A549 (cell line): ENCODE results near the gene UACA. TPM values are rescaled to one million over a fixed set of nuclear protein-coding genes. Genes with fewer than 3 reads are reported as not detected.

Experiments used
- ATAC-seq, 2 experiments: fragments of 200-7000 bp in 1 of 2; fragments of >200 bp in 1 of 2; cut with Nextera tagmentation in 1 of 2; cut with Tn5 transposase in 1 of 2; 3 replicates each; pipeline versions ENCODE4 v1.8.0 to v1.9.1; 2018 to 2020; ENCODE audit warnings: mild to moderate bottlenecking in 1 of 2, moderate library complexity in 1 of 2
- CTCF ChIA-PET: fragments of 300-600 bp; sonication (Branson Sonifier 250); formaldehyde crosslinking; extraction: SDS; loops from one replicate; lab custom pipeline; 2021; ENCODE audit warnings: antibody characterized with exemption, inconsistent platforms; lab: Yijun Ruan, JAX
- POLR2A ChIA-PET: fragments of 350-600 bp; formaldehyde crosslinking; extraction: SDS; loops from one replicate; lab custom pipeline; 2021; ENCODE audit warnings: antibody characterized with exemption, inconsistent platforms; lab: Yijun Ruan, JAX
- DNase-seq, 2 experiments: peaks; one replicate each; pipeline versions ENCODE4 v3.0.0 to v3.0.0-alpha.2; 2011 to 2016; ENCODE audit warnings: low read depth in 1 of 2, low spot score in 1 of 2
- FAIRE-seq: peaks from 2 replicates; lab custom pipeline; 2011; peaks lifted over from hg19 to GRCh38; lab: Jason Lieb, UNC
- H3K27ac ChIP-seq, 2 experiments: fragments of >200 bp; sonication (Bioruptor Twin); formaldehyde crosslinking; 3 replicates each; pipeline ENCODE4 v1.5.1; 2016 to 2017
- H3K4me1 ChIP-seq: fragments of >200 bp; sonication (Bioruptor Twin); formaldehyde crosslinking; 3 replicates; pipeline ENCODE4 v1.6.1; 2016
- H3K4me2 ChIP-seq: fragments of >200 bp; sonication (Bioruptor Twin); formaldehyde crosslinking; 3 replicates; pipeline ENCODE4 v1.6.1; 2016
- H3K4me3 ChIP-seq: fragments of >200 bp; sonication (Bioruptor Twin); formaldehyde crosslinking; 3 replicates; pipeline ENCODE4 v1.5.1; 2016
- H3K9me3 ChIP-seq: fragments of >200 bp; sonication (Bioruptor Twin); formaldehyde crosslinking; 3 replicates; pipeline ENCODE4 v1.6.1; 2016
- CEBPB ChIP-seq, 2 experiments: fragments of >200 bp in 1 of 2; sonication (Bioruptor Twin) in 1 of 2; formaldehyde crosslinking in 1 of 2; IDR thresholded peaks; 2 replicates each; pipeline ENCODE4 v1.6.1; 2012 to 2016
- EHF ChIP-seq: fragments of 250-450 bp; sonication (Bioruptor Pico); IDR thresholded peaks from 2 replicates; pipeline ENCODE4 v1.5.0; 2020; ENCODE audit warnings: mild to moderate bottlenecking
- EHMT2 ChIP-seq: fragments of 200-600 bp; sonication (generic); IDR thresholded peaks from 2 replicates; pipeline ENCODE4 v1.6.1; 2016; ENCODE audit warnings: antibody characterized with exemption, low read depth, mild to moderate bottlenecking, moderate library complexity
- EP300 ChIP-seq, 2 experiments: fragments of >200 bp; sonication (Bioruptor Twin); formaldehyde crosslinking; IDR thresholded peaks; 2 replicates in 1 of 2; 3 replicates in 1 of 2; pipeline ENCODE4 v1.6.1; 2016 to 2017
- FOSL2 ChIP-seq, 2 experiments: fragments of 450-650 bp in 1 of 2; fragments of >200 bp in 1 of 2; sonication (Bioruptor Twin) in 1 of 2; formaldehyde crosslinking; IDR thresholded peaks; 2 replicates each; pipeline versions ENCODE4 v1.5.0 to v1.6.1; 2016 to 2020; ENCODE audit warnings: mild to moderate bottlenecking in 1 of 2, moderate library complexity in 1 of 2
- HOXB5 ChIP-seq: fragments of 250-450 bp; sonication (Bioruptor Pico); IDR thresholded peaks from 2 replicates; pipeline ENCODE4 v1.5.0; 2020; ENCODE audit warnings: mild to moderate bottlenecking, moderate library complexity
- JUNB ChIP-seq: fragments of >200 bp; sonication (Bioruptor Twin); formaldehyde crosslinking; IDR thresholded peaks from 2 replicates; pipeline ENCODE4 v1.6.1; 2016
- MAFK ChIP-seq: fragments of 450-650 bp; IDR thresholded peaks from 2 replicates; pipeline ENCODE4 v1.6.1; 2014; ENCODE audit not compliant: partially characterized antibody
- MAX ChIP-seq: IDR thresholded peaks from 2 replicates; pipeline ENCODE4 v1.6.1; 2012
- RNF2 ChIP-seq: fragments of 200-600 bp; sonication (generic); IDR thresholded peaks from 2 replicates; pipeline ENCODE4 v1.6.1; 2016; ENCODE audit warnings: low read depth, mild to moderate bottlenecking, antibody characterized with exemption, moderate library complexity, borderline replicate concordance
- ZC3H11A ChIP-seq: fragments of 450-650 bp; IDR thresholded peaks from 2 replicates; pipeline ENCODE4 v1.6.1; 2014; ENCODE audit warnings: antibody characterized with exemption, mild to moderate bottlenecking
- ZNF302 ChIP-seq: fragments of 250-450 bp; sonication (Bioruptor Pico); IDR thresholded peaks from 2 replicates; pipeline ENCODE4 v1.9.0; 2021; ENCODE audit warnings: inconsistent platforms, mild to moderate bottlenecking, moderate library complexity
- WGBS: methylation state at CpG from one replicate; pipeline ENCODE4 v1.1.6; 2017; ENCODE audit errors: missing lambda C conversion rate; 5-methylcytosine and 5-hydroxymethylcytosine counted together
- polyA plus RNA-seq, 4 experiments: library from polyadenylated mRNA; depleted of rRNA in 3 of 4; stranded (reverse); fragments of >200 nt; fragmentation: RNase III in 1 of 4; extraction: RNeasy Plus Mini Kit Qiagen cat#74134 plus additional on column Dnase treatment in 1 of 4; gene quantifications; 2 replicates in 3 of 4; 3 replicates in 1 of 4; pipeline ENCODE4 v1.2.3, GENCODE V29; 2011 to 2017
- TF ChIP-seq, protein P1 (sequence below): fragments of 150-350 bp; IDR thresholded peaks from 2 replicates; pipeline ENCODE4 v1.6.1; 2014; ENCODE audit warnings: low read depth, mild to moderate bottlenecking, low read length
- TF ChIP-seq, protein P2 (sequence below): fragments of 200-600 bp; sonication (generic); IDR thresholded peaks from 2 replicates; pipeline ENCODE4 v1.6.1; 2016; ENCODE audit warnings: antibody characterized with exemption, mild to moderate bottlenecking, moderate library complexity

Gene UACA
- polyA plus RNA-seq, 2 of the 4 experiments (the other 2 are of a cell fraction), result 31.9 to 80.4 TPM

DNA sequence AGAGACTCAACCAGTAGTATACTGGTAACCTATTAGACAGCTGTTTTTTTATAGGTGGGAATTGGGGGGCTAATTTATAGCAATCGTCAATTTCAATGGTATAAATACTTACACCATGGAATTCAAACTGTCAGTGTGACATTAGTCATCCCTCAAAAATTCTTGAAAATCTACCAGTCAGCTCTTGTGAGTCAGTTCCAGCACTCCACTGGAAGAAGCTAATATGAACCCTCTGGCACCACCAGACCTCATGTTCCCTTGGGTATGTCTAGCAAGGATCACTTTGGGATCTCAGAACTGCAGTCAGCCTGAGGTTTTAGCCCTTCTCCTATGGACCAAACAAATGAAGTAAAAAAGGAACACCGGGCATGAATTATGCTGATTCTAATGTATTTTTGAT, 11.8 kb upstream of the UACA start:
- FAIRE-seq, result no peak
- peak in 1 of 2 experiments; percentile 54; a peak in 3 of 6 replicates for ATAC-seq

GRCh38 chr15:70772402-70772801, 9.0 kb upstream of the UACA start:
- FAIRE-seq, result no peak
- CTCF ChIA-PET, result interaction anchor here (1.3 to 4.9 kb wide), 5 partner anchors 15 to 102 kb away, joined by 3 to 36 read pairs (median 5); no protein-coding TSS in a partner anchor
- no peak for ATAC-seq
- DNase-seq, result no peak
- POLR2A ChIA-PET, result no interaction called here
- Histone ChIP-seq H3K4me3 (no peak overlapping the region), H3K4me2 (no peak overlapping the region), H3K27ac (no peak overlapping the region), H3K4me1 (peaks cover 24% of the 10 kb centered on the region), H3K9me3 (no peaks in the 10 kb centered on the region)
- WGBS, result 89% methylated on average over 3 of the region's 3 CpGs
- TF ChIP-seq ZC3H11A, result no peak
- no peak for TF ChIP-seq ZNF302 (CRISPR knock-in tag)
- no peak for TF ChIP-seq RNF2
- no peak for TF ChIP-seq JUNB
- TF ChIP-seq HOXB5, result no peak
- no peak for TF ChIP-seq CEBPB (IDR thresholded peaks at IDR 0.05)
- TF ChIP-seq EP300 (IDR thresholded peaks at IDR 0.05), result no peak
- no peak for TF ChIP-seq EHMT2
- TF ChIP-seq MAFK, result no peak
- TF ChIP-seq, protein P1, sequence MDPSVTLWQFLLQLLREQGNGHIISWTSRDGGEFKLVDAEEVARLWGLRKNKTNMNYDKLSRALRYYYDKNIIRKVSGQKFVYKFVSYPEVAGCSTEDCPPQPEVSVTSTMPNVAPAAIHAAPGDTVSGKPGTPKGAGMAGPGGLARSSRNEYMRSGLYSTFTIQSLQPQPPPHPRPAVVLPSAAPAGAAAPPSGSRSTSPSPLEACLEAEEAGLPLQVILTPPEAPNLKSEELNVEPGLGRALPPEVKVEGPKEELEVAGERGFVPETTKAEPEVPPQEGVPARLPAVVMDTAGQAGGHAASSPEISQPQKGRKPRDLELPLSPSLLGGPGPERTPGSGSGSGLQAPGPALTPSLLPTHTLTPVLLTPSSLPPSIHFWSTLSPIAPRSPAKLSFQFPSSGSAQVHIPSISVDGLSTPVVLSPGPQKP, result no peak

More for the DNA sequence above, 11.8 kb upstream of the UACA start:
- no peaks in the 10 kb centered on the region for H3K9me3 ChIP-seq
- TF ChIP-seq FOSL2 (IDR thresholded peaks at IDR 0.05), result peak; percentile 32; the same call in 1 of the 2 replicates
- peak; percentile 56 for TF ChIP-seq FOSL2 (CRISPR knock-in tag; IDR thresholded peaks at IDR 0.05)
- peak; percentile 79 for TF ChIP-seq MAFK
- TF ChIP-seq MAX, result peak; percentile 34; the same call in 1 of the 2 replicates
- TF ChIP-seq EHF (CRISPR knock-in tag), result no peak
- TF ChIP-seq, all 56 proteins: peak for 3
- POLR2A ChIA-PET, result interaction anchor here (1.6 to 2.0 kb wide), 2 partner anchors 12 to 13 kb away, joined by 5 to 13 read pairs; partner anchors contain the start of gene UACA
- peak; percentile 36 to 53 for DNase-seq
- Histone ChIP-seq H3K4me2 (peak overlapping the region; percentile 19), H3K4me3 (no peak overlapping the region), H3K27ac (peak overlapping the region; percentile 2 to 55; a peak in 2 of 6 replicates), H3K4me1 (peaks cover 42% of the 10 kb centered on the region)
- CTCF ChIA-PET, result interaction anchor here (1.0 to 4.9 kb wide), 4 partner anchors 20 to 53 kb away, joined by 3 to 36 read pairs (median 12); no protein-coding TSS in a partner anchor
- 41% methylated on average over 2 of the region's 2 CpGs for WGBS

- no peaks in the 10 kb centered on the region for H3K9me3 ChIP-seq
- H3K4me2 ChIP-seq, result 0 out of 3 replicates have a peak overlapping the region, but pooled peaks have one; percentile 6
- ChIA-PET POLR2A (interaction anchor here (1.1 kb wide), 1 partner anchor 10 kb away, joined by 3 read pairs; no protein-coding TSS in a partner anchor), CTCF (interaction anchor here (0.7 to 2.3 kb wide), 9 partner anchors 11 to 186 kb away, joined by 3 to 11 read pairs (median 5); no protein-coding TSS in a partner anchor)
- FAIRE-seq, result no peak
- H3K4me1 ChIP-seq, result peaks cover 24% of the 10 kb centered on the region
- no peak overlapping the region for H3K4me3 ChIP-seq
- ATAC-seq, result peak in 1 of 2 experiments; percentile 56; a peak in 2 of 6 replicates
- WGBS, result 58% methylated on average over 3 of the region's 3 CpGs
- no peak for TF ChIP-seq RNF2
- TF ChIP-seq, protein P2, sequence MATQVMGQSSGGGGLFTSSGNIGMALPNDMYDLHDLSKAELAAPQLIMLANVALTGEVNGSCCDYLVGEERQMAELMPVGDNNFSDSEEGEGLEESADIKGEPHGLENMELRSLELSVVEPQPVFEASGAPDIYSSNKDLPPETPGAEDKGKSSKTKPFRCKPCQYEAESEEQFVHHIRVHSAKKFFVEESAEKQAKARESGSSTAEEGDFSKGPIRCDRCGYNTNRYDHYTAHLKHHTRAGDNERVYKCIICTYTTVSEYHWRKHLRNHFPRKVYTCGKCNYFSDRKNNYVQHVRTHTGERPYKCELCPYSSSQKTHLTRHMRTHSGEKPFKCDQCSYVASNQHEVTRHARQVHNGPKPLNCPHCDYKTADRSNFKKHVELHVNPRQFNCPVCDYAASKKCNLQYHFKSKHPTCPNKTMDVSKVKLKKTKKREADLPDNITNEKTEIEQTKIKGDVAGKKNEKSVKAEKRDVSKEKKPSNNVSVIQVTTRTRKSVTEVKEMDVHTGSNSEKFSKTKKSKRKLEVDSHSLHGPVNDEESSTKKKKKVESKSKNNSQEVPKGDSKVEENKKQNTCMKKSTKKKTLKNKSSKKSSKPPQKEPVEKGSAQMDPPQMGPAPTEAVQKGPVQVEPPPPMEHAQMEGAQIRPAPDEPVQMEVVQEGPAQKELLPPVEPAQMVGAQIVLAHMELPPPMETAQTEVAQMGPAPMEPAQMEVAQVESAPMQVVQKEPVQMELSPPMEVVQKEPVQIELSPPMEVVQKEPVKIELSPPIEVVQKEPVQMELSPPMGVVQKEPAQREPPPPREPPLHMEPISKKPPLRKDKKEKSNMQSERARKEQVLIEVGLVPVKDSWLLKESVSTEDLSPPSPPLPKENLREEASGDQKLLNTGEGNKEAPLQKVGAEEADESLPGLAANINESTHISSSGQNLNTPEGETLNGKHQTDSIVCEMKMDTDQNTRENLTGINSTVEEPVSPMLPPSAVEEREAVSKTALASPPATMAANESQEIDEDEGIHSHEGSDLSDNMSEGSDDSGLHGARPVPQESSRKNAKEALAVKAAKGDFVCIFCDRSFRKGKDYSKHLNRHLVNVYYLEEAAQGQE, result no peak
- TF ChIP-seq, all 56 proteins: peak for 0
- peak in 1 of 2 experiments; percentile 48 for DNase-seq
- H3K27ac ChIP-seq, result peak overlapping the region in 1 of 2 experiments; percentile 7; a peak in 1 of 6 replicates
Measured at GRCh38 chr15:70770863-70771262, 7.5 kb upstream of the UACA start.
